MM.1S (cell line): ENCODE measurements around the gene CMIP.

ENCODE experiments used
- CTCF ChIP-seq: fragments of 300-600 bp; sonication (generic); IDR thresholded peaks from 2 replicates; pipeline ENCODE4 v1.5.1; 2016; ENCODE audit warnings: antibody characterized with exemption, low read length, mixed read lengths
- EZH2 ChIP-seq: fragments of 300-600 bp; sonication (generic); optimal IDR thresholded peaks from 2 replicates; pipeline ENCODE3; 2017; ENCODE audit warnings: low read depth, mild to moderate bottlenecking, antibody characterized with exemption, low read length, mixed read lengths
- EZH2phosphoT487 ChIP-seq: fragments of 300-600 bp; sonication (generic); IDR thresholded peaks from 2 replicates; pipeline ENCODE4 v1.6.1; 2018; ENCODE audit warnings: antibody characterized with exemption, low read length

- TF ChIP-seq EZH2 (no peak), CTCF (no peak), EZH2phosphoT487 (no peak)
Measured at GRCh38 chr16:81545470-81546250, 101.1 kb downstream of the CMIP start.
